Caco-2 (cell line): Measurements from ENCODE around the gene IFTAP. TPM values are rescaled to one million over a fixed set of nuclear protein-coding genes. Genes with fewer than 3 reads are reported as not detected.
A peak's percentile ranks its signal among the peaks of the same experiment; 100 is the strongest.

Experiments used
- BruUV-seq: library from RNA; stranded (reverse); fragments of 400-500 nt; replicated peaks from 2 replicates; lab custom pipeline; 2021; lab: Mats Ljungman, UMichigan
- CTCF ChIA-PET: fragments of 300-600 bp; sonication (Branson Sonifier 250); formaldehyde crosslinking; loops from one replicate; lab custom pipeline; 2022; ENCODE audit warnings: antibody characterized with exemption; lab: Charles Lee
- POLR2A ChIA-PET: fragments of 300-600 bp; sonication (Branson Sonifier 250); formaldehyde crosslinking; loops from one replicate; lab custom pipeline; 2022; ENCODE audit warnings: antibody characterized with exemption; lab: Charles Lee
- DNase-seq, 2 experiments: peaks; one replicate each; pipeline versions ENCODE4 v3.0.0 to v3.0.0-alpha.2; 2020 to 2022
- H3K27me3 ChIP-seq: replicated peaks from 2 replicates; pipeline ENCODE4 v1.6.0; 2011; ENCODE audit warnings: low read length; ENCODE audit not compliant: control insufficient read depth, insufficient read depth
- H3K36me3 ChIP-seq: 2 replicates; pipeline ENCODE4 v1.5.1; 2011; ENCODE audit warnings: low read length; ENCODE audit not compliant: control insufficient read depth, insufficient read depth
- H3K4me1 ChIP-seq: fragments of 250-450 bp; sonication (Bioruptor Pico); 2 replicates; pipeline ENCODE4 v1.5.1; 2020; ENCODE audit warnings: mild to moderate bottlenecking
- H3K4me3 ChIP-seq: 2 replicates; pipeline ENCODE4 v1.5.1; 2011; ENCODE audit warnings: low read depth, mild to moderate bottlenecking, control low read depth, low read length
- H3K9me3 ChIP-seq: fragments of 250-450 bp; sonication (Bioruptor Pico); 2 replicates; pipeline ENCODE4 v1.5.1; 2020; ENCODE audit warnings: mild to moderate bottlenecking, moderate library complexity
- H3K27ac Mint-ChIP-seq: one replicate; pipeline ENCODE4 v1.8.0; 2022; ENCODE audit warnings: mixed read lengths; ENCODE audit not compliant: unreplicated experiment
- H3K27me3 Mint-ChIP-seq: one replicate; pipeline ENCODE4 v1.8.0; 2022; ENCODE audit warnings: mixed read lengths; ENCODE audit not compliant: insufficient read depth, unreplicated experiment
- H3K36me3 Mint-ChIP-seq: one replicate; pipeline ENCODE4 v1.8.0; 2022; ENCODE audit warnings: mild to moderate bottlenecking, mixed read lengths; ENCODE audit not compliant: insufficient read depth, unreplicated experiment
- H3K4me1 Mint-ChIP-seq: one replicate; pipeline ENCODE4 v1.8.0; 2022; ENCODE audit warnings: low read depth, mixed read lengths; ENCODE audit not compliant: unreplicated experiment
- H3K4me3 Mint-ChIP-seq: one replicate; pipeline ENCODE4 v1.8.0; 2022; ENCODE audit warnings: mild to moderate bottlenecking, moderate library complexity, mixed read lengths; ENCODE audit not compliant: unreplicated experiment
- H3K9me3 Mint-ChIP-seq: one replicate; pipeline ENCODE4 v1.8.0; 2022; ENCODE audit warnings: mixed read lengths; ENCODE audit not compliant: unreplicated experiment
- CTCF ChIP-seq, 2 experiments: fragments of 200-600 bp in 1 of 2; IDR thresholded peaks; 1 replicate in 1 of 2; 2 replicates in 1 of 2; pipeline versions ENCODE4 v1.5.1 to v1.8.0; 2011 to 2022; ENCODE audit warnings: antibody characterized with exemption in 1 of 2, control low read depth in 1 of 2, inconsistent platforms in 1 of 2, low read depth in 1 of 2, low read length in 1 of 2, mild to moderate bottlenecking in 1 of 2, moderate library complexity in 1 of 2; ENCODE audit not compliant: insufficient read depth in 1 of 2, severe bottlenecking in 1 of 2, unreplicated experiment in 1 of 2
- intact Hi-C: fragments of 100-400 bp; cut with micrococcal nuclease; formaldehyde crosslinking; loops from one replicate; pipeline ENCODE4 v1.10.0; 2022; ENCODE audit not compliant: unreplicated experiment
- total RNA-seq: library from RNA; stranded (reverse); gene quantifications from 2 replicates; pipeline ENCODE4 v1.2.3, GENCODE V29; 2022

The IFTAP gene
- total RNA-seq, 1 experiment from 2014 or later: 10.4 TPM

DNA sequence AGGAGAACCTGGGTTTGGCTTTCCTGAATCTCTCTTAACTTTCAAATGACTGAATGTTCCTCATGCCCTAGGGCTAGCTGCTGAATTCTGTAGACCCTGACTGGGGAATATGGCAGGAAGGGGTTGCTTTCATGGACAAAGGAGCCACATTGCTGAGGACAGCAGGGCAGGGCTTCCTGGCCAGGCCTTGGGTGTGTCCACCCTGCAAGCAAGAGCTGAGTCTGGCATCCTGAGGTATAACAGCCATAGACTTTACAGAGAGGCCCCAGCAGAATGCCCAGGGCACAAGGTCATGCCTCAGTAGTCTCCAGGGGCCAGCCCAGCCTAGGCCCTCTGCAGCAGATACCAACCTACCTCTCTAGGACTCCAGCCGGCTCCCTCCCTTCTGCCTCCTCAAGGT lies 105.9 kb downstream of the IFTAP start:
- Histone ChIP-seq H3K36me3 (no peaks in the 10 kb centered on the region), H3K4me1 (no peaks in the 10 kb centered on the region), H3K4me3 (no peak overlapping the region), H3K27me3 (peaks cover 1% of the 10 kb centered on the region; the same call in 1 of the 2 replicates), H3K9me3 (no peaks in the 10 kb centered on the region)
- no peaks in the 10 kb centered on the region for H3K9me3 Mint-ChIP-seq
- no peak for DNase-seq
- intact Hi-C loops: loop anchor here (5.0 kb wide), 1 partner anchor 162 kb away; no protein-coding TSS in a partner anchor
- ChIA-PET CTCF (interaction anchor here (2.1 kb wide), 1 partner anchor 47 kb away, joined by 17 read pairs; no protein-coding TSS in a partner anchor), POLR2A (no interaction called here)
- TF ChIP-seq CTCF (IDR thresholded peaks at IDR 0.05; ENCODE audit: insufficient read depth in 1 of 2, low read depth in 1 of 2, low read length in 1 of 2, severe bottlenecking in 1 of 2, unreplicated experiment in 1 of 2): no peak
- H3K27me3 Mint-ChIP-seq: peaks cover 10% of the 10 kb centered on the region
- H3K27ac Mint-ChIP-seq: no peak overlapping the region
- H3K4me3 Mint-ChIP-seq: no peak overlapping the region
- H3K36me3 Mint-ChIP-seq: no peaks in the 10 kb centered on the region
- no TSS peak for BruUV-seq
- no peaks in the 10 kb centered on the region for H3K4me1 Mint-ChIP-seq

DNA sequence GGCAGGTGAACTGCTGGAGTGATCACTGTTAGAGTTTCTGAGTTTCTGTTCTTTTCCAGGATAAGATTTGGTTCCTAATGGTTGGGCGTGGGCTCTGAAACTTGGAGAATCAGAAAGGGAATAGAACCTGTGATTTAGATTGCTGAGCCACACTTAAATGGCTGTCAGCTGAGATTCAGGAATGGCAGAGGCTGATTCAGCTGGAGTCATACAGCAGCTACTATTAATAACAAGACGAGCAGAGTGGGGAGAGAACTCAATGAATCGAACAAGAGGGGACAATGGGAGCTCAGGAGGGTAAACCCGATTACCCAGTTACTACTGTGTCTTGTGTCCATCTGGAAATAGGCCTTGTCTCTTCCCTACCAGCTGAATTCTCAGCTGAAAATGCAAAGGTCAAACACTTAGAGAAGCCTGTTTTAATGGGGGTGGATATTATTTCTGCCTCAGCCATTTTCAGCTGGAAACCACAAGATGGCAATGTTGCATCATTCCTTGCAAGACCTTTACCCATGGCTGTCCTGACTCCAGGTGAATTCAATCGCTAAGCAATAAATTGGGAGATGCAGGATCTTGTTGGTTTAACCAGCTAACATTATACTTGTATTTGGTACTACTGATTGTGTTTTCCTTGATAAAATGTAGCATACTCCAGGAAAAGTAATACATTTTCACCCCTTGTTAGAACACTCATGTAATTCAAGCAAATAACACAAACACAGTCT lies 108.2 kb downstream of the IFTAP start:
- no peaks in the 10 kb centered on the region for H3K9me3 Mint-ChIP-seq
- intact Hi-C loops: loop anchor here (1.0 to 5.0 kb wide), 3 partner anchors 45 to 160 kb away; no protein-coding TSS in a partner anchor
- no TSS peak for BruUV-seq
- H3K4me1 ChIP-seq: no peaks in the 10 kb centered on the region
- no peaks in the 10 kb centered on the region for H3K9me3 ChIP-seq
- peak; percentile 56 to 64 for DNase-seq
- peak; percentile 75 to 79 for TF ChIP-seq CTCF (IDR thresholded peaks at IDR 0.05; ENCODE audit: insufficient read depth in 1 of 2, low read depth in 1 of 2, low read length in 1 of 2, severe bottlenecking in 1 of 2, unreplicated experiment in 1 of 2)
- no peaks in the 10 kb centered on the region for H3K36me3 Mint-ChIP-seq
- H3K27me3 ChIP-seq: no peaks in the 10 kb centered on the region
- H3K27me3 Mint-ChIP-seq: peaks cover 2% of the 10 kb centered on the region
- POLR2A ChIA-PET: no interaction called here
- CTCF ChIA-PET: interaction anchor here (1.0 to 1.7 kb wide), 7 partner anchors 9 to 138 kb away, joined by 3 to 75 read pairs (median 4); no protein-coding TSS in a partner anchor
- no peaks in the 10 kb centered on the region for H3K36me3 ChIP-seq
- H3K4me3 Mint-ChIP-seq: no peak overlapping the region
- no peak overlapping the region for H3K27ac Mint-ChIP-seq
- no peaks in the 10 kb centered on the region for H3K4me1 Mint-ChIP-seq
- H3K4me3 ChIP-seq: no peak overlapping the region

DNA sequence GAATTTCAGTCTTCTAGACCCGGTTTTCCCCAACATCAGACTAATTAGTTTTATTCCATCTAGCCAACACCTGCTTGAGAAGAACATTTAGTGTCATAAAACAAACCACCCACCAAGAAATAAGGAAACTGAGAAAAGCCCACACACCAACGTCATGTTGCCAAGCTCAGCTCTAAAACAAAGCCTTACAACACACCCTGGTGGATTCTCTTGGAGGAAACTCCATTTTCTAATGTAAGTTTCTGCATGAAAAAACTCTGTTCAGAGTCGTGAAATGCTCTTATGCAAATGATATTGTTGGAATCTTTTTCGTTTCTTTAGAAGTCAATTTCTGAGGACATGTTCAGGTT lies 108.7 kb downstream of the IFTAP start:
- no peak overlapping the region for H3K4me3 Mint-ChIP-seq
- POLR2A ChIA-PET: no interaction called here
- CTCF ChIA-PET: interaction anchor here (1.0 to 1.7 kb wide), 7 partner anchors 8 to 139 kb away, joined by 3 to 75 read pairs (median 4); no protein-coding TSS in a partner anchor

More for the DNA sequence above, 108.7 kb downstream of the IFTAP start:
- no peak for DNase-seq
- Histone ChIP-seq H3K9me3 (no peaks in the 10 kb centered on the region), H3K4me3 (no peak overlapping the region), H3K4me1 (no peaks in the 10 kb centered on the region), H3K36me3 (no peaks in the 10 kb centered on the region), H3K27me3 (no peaks in the 10 kb centered on the region)
- Mint-ChIP-seq H3K27me3 (peaks cover 4% of the 10 kb centered on the region), H3K9me3 (no peaks in the 10 kb centered on the region), H3K27ac (no peak overlapping the region), H3K4me1 (no peaks in the 10 kb centered on the region), H3K36me3 (no peaks in the 10 kb centered on the region)
- TF ChIP-seq CTCF (IDR thresholded peaks at IDR 0.05; ENCODE audit: insufficient read depth in 1 of 2, low read depth in 1 of 2, low read length in 1 of 2, severe bottlenecking in 1 of 2, unreplicated experiment in 1 of 2): peak in 1 of 2 experiments; percentile 5
- BruUV-seq: no TSS peak
- intact Hi-C loops: loop anchor here (5.0 kb wide), 1 partner anchor 159 kb away; no protein-coding TSS in a partner anchor

Other genes starting within 250 kb of the IFTAP start
- gene TRAF6, start 84.2 kb upstream of the IFTAP start, total RNA-seq: 10.9 and 12.7 TPM in 2 replicates
- 0.14 and 0.23 TPM in 2 replicates for gene RAG1, start 26.5 kb upstream of the IFTAP start, total RNA-seq
- not detected in 2 replicates for gene RAG2, start 3.7 kb downstream of the IFTAP start, total RNA-seq